SU-DHL-6 (cell line): ENCODE measurements around the gene PDE4B.

ENCODE experiments used
- H2AFZ ChIP-seq: fragments of 200-600 bp; sonication (generic); 2 replicates; pipeline ENCODE4 v1.6.1; 2014; ENCODE audit warnings: low read depth, mild to moderate bottlenecking, moderate library complexity, mixed read lengths, antibody characterized with exemption, low read length; ENCODE audit not compliant: severe bottlenecking
- H3F3A ChIP-seq: fragments of 200-600 bp; shearing (Covaris generic); 2 replicates; pipeline ENCODE4 v1.6.0; 2016; ENCODE audit warnings: antibody characterized with exemption, mild to moderate bottlenecking; ENCODE audit not compliant: insufficient read depth
- H3K27ac ChIP-seq: fragments of 200-600 bp; sonication (generic); 2 replicates; pipeline ENCODE4 v1.5.1; 2016; ENCODE audit warnings: low read depth, mild to moderate bottlenecking, low read length, moderate library complexity, mixed read lengths
- H3K27me3 ChIP-seq: fragments of 200-600 bp; sonication (generic), shearing (Covaris generic); 2 replicates; pipeline ENCODE4 v1.6.0; 2014; ENCODE audit warnings: mild to moderate bottlenecking, low read length
- H3K36me3 ChIP-seq: fragments of 200-600 bp; sonication (generic); 2 replicates; pipeline ENCODE4 v1.6.1; 2014; ENCODE audit warnings: mild to moderate bottlenecking, low read length, mixed read lengths
- H3K4me2 ChIP-seq: fragments of 300-600, 200-600 bp; shearing (Covaris generic), sonication (generic); 2 replicates; pipeline ENCODE4 v1.6.0; 2014; ENCODE audit warnings: low read length, low read depth, mild to moderate bottlenecking; ENCODE audit not compliant: poor library complexity, severe bottlenecking
- H3K4me3 ChIP-seq: fragments of 200-600 bp; sonication (generic); 2 replicates; pipeline ENCODE4 v1.5.1; 2014; ENCODE audit warnings: antibody characterized with exemption, low read length, mild to moderate bottlenecking, mixed read lengths; ENCODE audit not compliant: insufficient read depth, poor library complexity, severe bottlenecking
- H3K79me2 ChIP-seq: fragments of 200-600 bp; sonication (generic); 2 replicates; pipeline ENCODE4 v1.6.1; 2014; ENCODE audit warnings: mild to moderate bottlenecking, low read length, moderate library complexity; ENCODE audit not compliant: insufficient read depth
- H3K9ac ChIP-seq: fragments of 200-600 bp; sonication (generic); 2 replicates; pipeline ENCODE4 v1.7.0; 2014; ENCODE audit warnings: mild to moderate bottlenecking, low read length
- H3K9me2 ChIP-seq: fragments of 200-600 bp; sonication (generic); replicated peaks from 2 replicates; pipeline ENCODE4 v1.6.1; 2014; ENCODE audit warnings: low read length; ENCODE audit not compliant: insufficient read depth
- H3K9me3 ChIP-seq: fragments of 200-600 bp; sonication (generic); 2 replicates; pipeline ENCODE4 v1.6.1; 2014; ENCODE audit warnings: low read length, mixed read lengths; ENCODE audit not compliant: insufficient read depth
- H4K20me1 ChIP-seq: fragments of 200-600 bp; sonication (generic); 2 replicates; pipeline ENCODE4 v1.6.1; 2014; ENCODE audit warnings: low read depth, mild to moderate bottlenecking, antibody characterized with exemption, low read length, moderate library complexity, mixed read lengths
- EZH2phosphoT487 ChIP-seq: fragments of 200-600 bp; sonication (generic), shearing (Covaris generic); conservative IDR thresholded peaks from 2 replicates; pipeline ENCODE4 v1.6.1; 2018; ENCODE audit warnings: mild to moderate bottlenecking, antibody characterized with exemption, low read length, moderate library complexity, mixed read lengths
- TF ChIP-seq, protein P1 (sequence below): fragments of 200-600 bp; sonication (generic); IDR thresholded peaks from one replicate; pipeline ENCODE4 v1.5.1; 2017; ENCODE audit warnings: antibody characterized with exemption, mild to moderate bottlenecking, low read length, moderate library complexity; ENCODE audit not compliant: insufficient read depth, poor library complexity, severe bottlenecking

PDE4B gene

GRCh38 chr1:66231217-66231616, 438.5 kb downstream of the PDE4B start:
- Histone ChIP-seq H3K27me3 (no peaks in the 10 kb centered on the region), H3K4me2 (no peak overlapping the region), H3K27ac (no peak overlapping the region), H3K36me3 (no peaks in the 10 kb centered on the region), H3K9me3 (no peaks in the 10 kb centered on the region), H3K4me3 (no peak overlapping the region), H3F3A (no peaks in the 10 kb centered on the region), H2AFZ (no peak overlapping the region), H4K20me1 (no peaks in the 10 kb centered on the region), H3K79me2 (no peaks in the 10 kb centered on the region), H3K9me2 (no peaks in the 10 kb centered on the region), H3K9ac (no peak overlapping the region)
- TF ChIP-seq, protein P1, sequence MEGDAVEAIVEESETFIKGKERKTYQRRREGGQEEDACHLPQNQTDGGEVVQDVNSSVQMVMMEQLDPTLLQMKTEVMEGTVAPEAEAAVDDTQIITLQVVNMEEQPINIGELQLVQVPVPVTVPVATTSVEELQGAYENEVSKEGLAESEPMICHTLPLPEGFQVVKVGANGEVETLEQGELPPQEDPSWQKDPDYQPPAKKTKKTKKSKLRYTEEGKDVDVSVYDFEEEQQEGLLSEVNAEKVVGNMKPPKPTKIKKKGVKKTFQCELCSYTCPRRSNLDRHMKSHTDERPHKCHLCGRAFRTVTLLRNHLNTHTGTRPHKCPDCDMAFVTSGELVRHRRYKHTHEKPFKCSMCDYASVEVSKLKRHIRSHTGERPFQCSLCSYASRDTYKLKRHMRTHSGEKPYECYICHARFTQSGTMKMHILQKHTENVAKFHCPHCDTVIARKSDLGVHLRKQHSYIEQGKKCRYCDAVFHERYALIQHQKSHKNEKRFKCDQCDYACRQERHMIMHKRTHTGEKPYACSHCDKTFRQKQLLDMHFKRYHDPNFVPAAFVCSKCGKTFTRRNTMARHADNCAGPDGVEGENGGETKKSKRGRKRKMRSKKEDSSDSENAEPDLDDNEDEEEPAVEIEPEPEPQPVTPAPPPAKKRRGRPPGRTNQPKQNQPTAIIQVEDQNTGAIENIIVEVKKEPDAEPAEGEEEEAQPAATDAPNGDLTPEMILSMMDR: no peak
- no peak for TF ChIP-seq EZH2phosphoT487

- TF ChIP-seq EZH2phosphoT487: no peak
- TF ChIP-seq, protein P1: no peak
- Histone ChIP-seq H4K20me1 (no peaks in the 10 kb centered on the region), H2AFZ (no peak overlapping the region), H3K36me3 (no peaks in the 10 kb centered on the region), H3K9me2 (no peaks in the 10 kb centered on the region), H3K9ac (no peak overlapping the region), H3K4me3 (no peak overlapping the region), H3K4me2 (no peak overlapping the region), H3K27ac (no peak overlapping the region), H3F3A (no peaks in the 10 kb centered on the region), H3K9me3 (no peaks in the 10 kb centered on the region), H3K79me2 (no peaks in the 10 kb centered on the region), H3K27me3 (no peaks in the 10 kb centered on the region)
These were observed 439.2 kb downstream of the PDE4B start for GRCh38 chr1:66231681-66232463.

GRCh38 chr1:66237042-66237441, 444.3 kb downstream of the PDE4B start:
- Histone ChIP-seq H3K9ac (no peak overlapping the region), H3F3A (no peaks in the 10 kb centered on the region), H3K36me3 (no peaks in the 10 kb centered on the region), H3K79me2 (no peaks in the 10 kb centered on the region), H3K4me3 (no peak overlapping the region), H3K4me2 (no peak overlapping the region), H4K20me1 (no peaks in the 10 kb centered on the region), H3K9me3 (no peaks in the 10 kb centered on the region), H2AFZ (no peak overlapping the region), H3K27ac (no peak overlapping the region), H3K27me3 (no peaks in the 10 kb centered on the region), H3K9me2 (no peaks in the 10 kb centered on the region)
- no peak for TF ChIP-seq EZH2phosphoT487
- TF ChIP-seq, protein P1: no peak
